Smooth muscle cell (in vitro differentiated cells): Measurements from ENCODE around the gene IRAK2. TPM values are rescaled to one million over a fixed set of nuclear protein-coding genes. Genes with fewer than 3 reads are reported as not detected.

Experiments
- DNase-seq: peaks from one replicate; lab custom pipeline; 2025; ENCODE audit not compliant: unreplicated experiment; lab: John Stamatoyannopoulos, UW
- H2AFZ ChIP-seq: fragments of 200-600 bp; sonication (generic); 2 replicates; pipeline ENCODE4 v1.6.0; 2016; ENCODE audit warnings: antibody characterized with exemption, low read depth, mild to moderate bottlenecking
- H3F3A ChIP-seq: fragments of 200-600 bp; sonication (generic); 2 replicates; pipeline ENCODE4 v1.6.0; 2017; ENCODE audit warnings: antibody characterized with exemption, low read depth
- H3K27ac ChIP-seq: fragments of 200-600 bp; sonication (generic); 2 replicates; pipeline ENCODE4 v1.5.1; 2016; ENCODE audit warnings: low read depth, mild to moderate bottlenecking
- H3K27me3 ChIP-seq: fragments of 200-600 bp; sonication (generic); 2 replicates; pipeline ENCODE4 v1.6.1; 2016; ENCODE audit warnings: low read depth, mild to moderate bottlenecking
- H3K36me3 ChIP-seq: fragments of 200-600 bp; sonication (generic); 2 replicates; pipeline ENCODE4 v1.5.1; 2016; ENCODE audit warnings: low read depth
- H3K4me1 ChIP-seq: fragments of 200-600 bp; sonication (generic); 2 replicates; pipeline ENCODE4 v1.5.1; 2016; ENCODE audit warnings: low read depth
- H3K4me2 ChIP-seq: fragments of 200-600 bp; sonication (generic); 2 replicates; pipeline ENCODE4 v1.6.0; 2016; ENCODE audit warnings: mild to moderate bottlenecking
- H3K4me3 ChIP-seq: fragments of 200-600 bp; sonication (generic); 2 replicates; pipeline ENCODE4 v1.5.1; 2016; ENCODE audit warnings: mild to moderate bottlenecking
- H3K79me2 ChIP-seq: fragments of 200-600 bp; sonication (generic); 2 replicates; pipeline ENCODE4 v1.6.0; 2016; ENCODE audit warnings: low read depth, mild to moderate bottlenecking
- H3K9ac ChIP-seq: fragments of 200-600 bp; sonication (generic); 2 replicates; pipeline ENCODE4 v1.6.0; 2016; ENCODE audit warnings: low read depth
- H3K9me3 ChIP-seq: fragments of 200-600 bp; sonication (generic); replicated peaks from 2 replicates; pipeline ENCODE4 v1.5.1; 2016; ENCODE audit warnings: low read depth
- H4K20me1 ChIP-seq: fragments of 200-600 bp; sonication (generic); 2 replicates; pipeline ENCODE4 v1.6.0; 2016; ENCODE audit warnings: low read depth
- CTCF ChIP-seq: fragments of 200-600 bp; sonication (generic); IDR thresholded peaks from 2 replicates; pipeline ENCODE4 v1.5.1; 2017; ENCODE audit warnings: borderline replicate concordance, mild to moderate bottlenecking, antibody characterized with exemption; ENCODE audit not compliant: insufficient read depth, poor library complexity, severe bottlenecking
- WGBS: methylation state at CpG from one replicate; pipeline ENCODE4 v1.1.7; 2016; ENCODE audit warnings: low lambda C conversion rate; 5-methylcytosine and 5-hydroxymethylcytosine counted together
- polyA plus RNA-seq: library from polyadenylated mRNA; unstranded; fragments of >200 nt; fragmentation: Nextera tagmentation; extraction: Ambion mirVana; gene quantifications from 2 replicates; pipeline ENCODE4 v1.2.1, GENCODE V29; 2016
- total RNA-seq: library from RNA; depleted of rRNA; stranded (reverse); fragments of >200 nt; gene quantifications from 2 replicates; pipeline ENCODE4 v1.2.3, GENCODE V29; 2014

IRAK2 gene
- total and polyA plus RNA-seq, 2 experiments from 2014 or later = 3.3 to 3.4 TPM

GRCh38 chr3:10150987-10151386 is 13.7 kb upstream of the IRAK2 start:
- Histone ChIP-seq H3K4me1 (no peaks in the 10 kb centered on the region), H3K27me3 (no peaks in the 10 kb centered on the region), H3K4me2 (no peak overlapping the region), H2AFZ (no peak overlapping the region), H3F3A (no peaks in the 10 kb centered on the region), H3K27ac (no peak overlapping the region), H3K79me2 (peaks cover 14% of the 10 kb centered on the region), H4K20me1 (peaks cover 31% of the 10 kb centered on the region), H3K9ac (no peak overlapping the region), H3K4me3 (no peak overlapping the region), H3K9me3 (no peaks in the 10 kb centered on the region), H3K36me3 (peaks cover 22% of the 10 kb centered on the region)
- no peak for TF ChIP-seq CTCF
- WGBS = 78% methylated on average over 6 of the region's 6 CpGs
- DNase-seq = no peak

- no peak overlapping the region for H3K4me3 ChIP-seq
- no peak for DNase-seq
- H3K27ac ChIP-seq = no peak overlapping the region
- H3K36me3 ChIP-seq = peaks cover 20% of the 10 kb centered on the region
- WGBS = 89% methylated on average over 14 of the region's 14 CpGs
- no peak for TF ChIP-seq CTCF
- H3K4me1 ChIP-seq = no peaks in the 10 kb centered on the region
- H3F3A ChIP-seq = no peaks in the 10 kb centered on the region
- H2AFZ ChIP-seq = no peak overlapping the region
- peaks cover 2% of the 10 kb centered on the region for H4K20me1 ChIP-seq
- no peaks in the 10 kb centered on the region for H3K79me2 ChIP-seq
- H3K9ac ChIP-seq = no peak overlapping the region
- H3K9me3 ChIP-seq = no peaks in the 10 kb centered on the region
- H3K27me3 ChIP-seq = no peaks in the 10 kb centered on the region
- H3K4me2 ChIP-seq = no peak overlapping the region
Observed at GRCh38 chr3:10154335-10155122, 10.2 kb upstream of the IRAK2 start.

DNA sequence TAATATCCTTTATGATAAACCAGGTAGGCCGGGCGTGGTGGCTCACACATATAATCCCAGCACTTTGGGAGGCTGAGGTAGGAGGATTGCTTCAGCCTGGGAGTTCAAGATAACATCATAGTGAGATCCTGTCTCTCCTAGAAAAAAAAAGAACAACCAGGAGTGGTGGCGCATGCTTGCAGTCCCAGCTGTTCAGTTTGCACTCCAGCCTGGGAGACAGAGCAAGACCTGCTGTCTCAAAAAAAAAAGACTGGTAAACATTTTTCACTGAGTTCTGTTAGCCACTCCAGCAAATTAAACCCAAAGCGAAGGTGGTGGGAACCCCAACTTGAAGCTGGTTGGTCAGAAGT is 9.6 kb upstream of the IRAK2 start:
- no peak for TF ChIP-seq CTCF
- H3F3A ChIP-seq = no peaks in the 10 kb centered on the region
- no peaks in the 10 kb centered on the region for H4K20me1 ChIP-seq
- no peak overlapping the region for H3K9ac ChIP-seq
- no peaks in the 10 kb centered on the region for H3K9me3 ChIP-seq
- no peaks in the 10 kb centered on the region for H3K4me1 ChIP-seq
- no peaks in the 10 kb centered on the region for H3K79me2 ChIP-seq
- no peak for DNase-seq
- no peak overlapping the region for H2AFZ ChIP-seq
- 94% methylated on average over 4 of the region's 4 CpGs for WGBS
- H3K27me3 ChIP-seq = no peaks in the 10 kb centered on the region
- H3K4me2 ChIP-seq = no peak overlapping the region
- no peak overlapping the region for H3K27ac ChIP-seq
- no peak overlapping the region for H3K4me3 ChIP-seq
- H3K36me3 ChIP-seq = peaks cover 14% of the 10 kb centered on the region

DNA sequence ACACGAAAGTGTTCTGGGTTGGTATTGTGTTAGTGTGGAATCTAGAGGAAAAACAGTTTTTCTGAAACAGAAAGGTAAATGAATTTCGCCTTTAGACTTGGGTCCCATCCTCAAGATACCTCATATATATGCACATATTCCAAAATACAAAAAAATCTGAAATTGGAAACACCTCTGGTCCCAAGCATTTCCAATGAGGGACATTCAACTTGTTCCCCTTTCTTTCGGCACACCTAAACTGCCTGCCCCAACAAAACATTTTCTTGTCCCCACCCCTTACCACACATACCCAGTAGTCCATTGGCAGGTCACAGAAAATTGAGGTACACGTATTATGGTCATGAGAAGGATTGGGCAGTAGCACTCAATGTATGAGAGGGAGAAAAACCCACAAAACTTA is 9.1 kb upstream of the IRAK2 start:
- Histone ChIP-seq H3K9ac (no peak overlapping the region), H2AFZ (no peak overlapping the region), H3K4me1 (no peaks in the 10 kb centered on the region), H3K4me3 (no peak overlapping the region), H4K20me1 (no peaks in the 10 kb centered on the region), H3K4me2 (no peak overlapping the region), H3K9me3 (no peaks in the 10 kb centered on the region), H3K36me3 (peaks cover 8% of the 10 kb centered on the region), H3K79me2 (no peaks in the 10 kb centered on the region), H3K27me3 (no peaks in the 10 kb centered on the region), H3F3A (no peaks in the 10 kb centered on the region), H3K27ac (no peak overlapping the region)
- no peak for DNase-seq
- no peak for TF ChIP-seq CTCF
- WGBS = 100% methylated on average over 4 of the region's 4 CpGs
